Mesenchymal stem cell (in vitro differentiated cells and primary cell): Measurements from ENCODE around the gene TRAPPC2.

Experiments used
- DNase-seq: peaks from one replicate; pipeline ENCODE4 v3.0.0-alpha.2; 2013
- H2AFZ ChIP-seq: one replicate; pipeline ENCODE4 v1.6.1; 2013; ENCODE audit warnings: low read depth, mild to moderate bottlenecking, control low read depth, inconsistent platforms, low read length, moderate library complexity
- H2AK5ac ChIP-seq: 2 replicates; pipeline ENCODE4 v1.6.1; 2013; ENCODE audit warnings: low read length, moderate library complexity, mild to moderate bottlenecking, inconsistent platforms; ENCODE audit not compliant: severe bottlenecking
- H2BK120ac ChIP-seq: one replicate; pipeline ENCODE4 v1.6.1; 2013; ENCODE audit warnings: low read depth, mild to moderate bottlenecking, inconsistent platforms, low read length, moderate library complexity
- H2BK12ac ChIP-seq, 2 experiments: one replicate each; pipeline ENCODE4 v1.6.1; 2013; ENCODE audit warnings: inconsistent platforms in 2 of 2, low read length in 2 of 2, mild to moderate bottlenecking in 2 of 2, moderate library complexity in 2 of 2, control low read depth in 1 of 2
- H2BK15ac ChIP-seq: one replicate; pipeline ENCODE4 v1.6.1; 2013; ENCODE audit warnings: mild to moderate bottlenecking, low read depth, inconsistent platforms; ENCODE audit not compliant: poor library complexity, severe bottlenecking
- H2BK5ac ChIP-seq: 2 replicates; pipeline ENCODE4 v1.6.1; 2013; ENCODE audit warnings: low read depth, mild to moderate bottlenecking, low read length, control low read depth, inconsistent platforms; ENCODE audit not compliant: poor library complexity, severe bottlenecking
- H3K14ac ChIP-seq, 2 experiments: one replicate each; pipeline ENCODE4 v1.6.1; 2013; ENCODE audit warnings: inconsistent platforms in 2 of 2, low read length in 2 of 2, control low read depth in 1 of 2, mild to moderate bottlenecking in 1 of 2, moderate library complexity in 1 of 2
- H3K18ac ChIP-seq, 2 experiments: one replicate each; pipeline ENCODE4 v1.6.1; 2013; ENCODE audit warnings: inconsistent platforms in 2 of 2, low read length in 2 of 2, control low read depth in 1 of 2, low read depth in 1 of 2, mild to moderate bottlenecking in 1 of 2
- H3K23ac ChIP-seq, 2 experiments: one replicate each; pipeline ENCODE4 v1.6.1; 2013; ENCODE audit warnings: inconsistent platforms in 2 of 2, low read length in 2 of 2, mild to moderate bottlenecking in 2 of 2, moderate library complexity in 2 of 2, control low read depth in 1 of 2
- H3K27ac ChIP-seq: 2 replicates; pipeline ENCODE4 v1.5.1; 2013; ENCODE audit warnings: mild to moderate bottlenecking, moderate library complexity, low read length, control low read depth, inconsistent platforms; ENCODE audit not compliant: poor library complexity, severe bottlenecking
- H3K27me3 ChIP-seq, 2 experiments: 2 replicates each; pipeline versions ENCODE4 v1.6.1 to v1.7.0; 2013; ENCODE audit warnings: low read length in 2 of 2, mild to moderate bottlenecking in 2 of 2, moderate library complexity in 2 of 2, control low read depth in 1 of 2, inconsistent platforms in 1 of 2; ENCODE audit not compliant: control insufficient read depth in 1 of 2, insufficient read depth in 1 of 2
- H3K36me3 ChIP-seq, 2 experiments: 2 replicates each; pipeline versions ENCODE4 v1.6.1 to v1.7.0; 2013; ENCODE audit warnings: low read length in 2 of 2, control low read depth in 1 of 2, inconsistent platforms in 1 of 2, low read depth in 1 of 2, mild to moderate bottlenecking in 1 of 2; ENCODE audit not compliant: insufficient read depth in 2 of 2, control insufficient read depth in 1 of 2
- H3K4ac ChIP-seq, 2 experiments: one replicate each; pipeline ENCODE4 v1.6.1; 2013; ENCODE audit warnings: inconsistent platforms in 2 of 2, low read length in 2 of 2, mild to moderate bottlenecking in 2 of 2, moderate library complexity in 2 of 2, control low read depth in 1 of 2, low read depth in 1 of 2
- H3K4me1 ChIP-seq: 2 replicates; pipeline ENCODE4 v1.6.1; 2013; ENCODE audit warnings: low read depth, low read length, control low read depth; ENCODE audit not compliant: control insufficient read depth, insufficient read depth
- H3K4me2 ChIP-seq: 2 replicates; pipeline ENCODE4 v1.6.1; 2013; ENCODE audit warnings: low read length, mild to moderate bottlenecking, inconsistent platforms; ENCODE audit not compliant: poor library complexity, severe bottlenecking
- H3K4me3 ChIP-seq, 2 experiments: 2 replicates each; pipeline versions ENCODE4 v1.5.1 to v1.7.0; 2013; ENCODE audit warnings: low read length in 2 of 2, mild to moderate bottlenecking in 2 of 2, control low read depth in 1 of 2, low read depth in 1 of 2; ENCODE audit not compliant: insufficient read depth in 1 of 2
- H3K79me1 ChIP-seq: replicated peaks from 2 replicates; pipeline ENCODE4 v1.6.1; 2013; ENCODE audit warnings: mild to moderate bottlenecking, control low read depth, low read length, inconsistent platforms; ENCODE audit not compliant: poor library complexity, severe bottlenecking
- H3K9ac ChIP-seq: 2 replicates; pipeline ENCODE4 v1.7.0; 2013; ENCODE audit warnings: mild to moderate bottlenecking, low read length, moderate library complexity
- H3K9me3 ChIP-seq: 2 replicates; pipeline ENCODE4 v1.7.0; 2013; ENCODE audit warnings: mild to moderate bottlenecking, low read length; ENCODE audit not compliant: control insufficient read depth
- H4K8ac ChIP-seq: one replicate; pipeline ENCODE4 v1.6.1; 2013; ENCODE audit warnings: inconsistent platforms, mild to moderate bottlenecking, low read length, moderate library complexity
- H4K91ac ChIP-seq: one replicate; pipeline ENCODE4 v1.6.1; 2013; ENCODE audit warnings: mild to moderate bottlenecking, low read length, inconsistent platforms
- WGBS: methylation state at CpG from one replicate; pipeline ENCODE4 v1.1.7; 2013; ENCODE audit warnings: mixed read lengths; 5-methylcytosine and 5-hydroxymethylcytosine counted together

The TRAPPC2 gene

GRCh38 chrX:13689741-13690211, 44.6 kb downstream of the TRAPPC2 start:
- Histone ChIP-seq H3K23ac (no peak overlapping the region), H3K14ac (no peak overlapping the region), H3K27me3 (peaks cover 0 to 17% of the 10 kb centered on the region in 2 experiments), H3K18ac (peak overlapping the region in 1 of 2 experiments; percentile 66), H4K91ac (no peak overlapping the region), H3K4me3 (peak overlapping the region; percentile 80 to 97), H2AFZ (no peak overlapping the region), H3K79me1 (no peaks in the 10 kb centered on the region), H3K27ac (peak overlapping the region; percentile 50), H3K4ac (peak overlapping the region in 1 of 2 experiments; percentile 84), H2BK120ac (no peak overlapping the region), H3K4me1 (peaks cover 4% of the 10 kb centered on the region), H2AK5ac (no peak overlapping the region), H3K9ac (peak overlapping the region; percentile 100), H2BK15ac (no peak overlapping the region), H4K8ac (no peak overlapping the region), H2BK12ac (no peak overlapping the region), H3K9me3 (no peaks in the 10 kb centered on the region), H3K4me2 (peak overlapping the region; percentile 50), H2BK5ac (no peak overlapping the region), H3K36me3 (peaks cover 0 to 4% of the 10 kb centered on the region in 2 experiments)
- WGBS = 0% methylated on average over 12 of the region's 16 CpGs
- peak; percentile 47 for DNase-seq

DNA sequence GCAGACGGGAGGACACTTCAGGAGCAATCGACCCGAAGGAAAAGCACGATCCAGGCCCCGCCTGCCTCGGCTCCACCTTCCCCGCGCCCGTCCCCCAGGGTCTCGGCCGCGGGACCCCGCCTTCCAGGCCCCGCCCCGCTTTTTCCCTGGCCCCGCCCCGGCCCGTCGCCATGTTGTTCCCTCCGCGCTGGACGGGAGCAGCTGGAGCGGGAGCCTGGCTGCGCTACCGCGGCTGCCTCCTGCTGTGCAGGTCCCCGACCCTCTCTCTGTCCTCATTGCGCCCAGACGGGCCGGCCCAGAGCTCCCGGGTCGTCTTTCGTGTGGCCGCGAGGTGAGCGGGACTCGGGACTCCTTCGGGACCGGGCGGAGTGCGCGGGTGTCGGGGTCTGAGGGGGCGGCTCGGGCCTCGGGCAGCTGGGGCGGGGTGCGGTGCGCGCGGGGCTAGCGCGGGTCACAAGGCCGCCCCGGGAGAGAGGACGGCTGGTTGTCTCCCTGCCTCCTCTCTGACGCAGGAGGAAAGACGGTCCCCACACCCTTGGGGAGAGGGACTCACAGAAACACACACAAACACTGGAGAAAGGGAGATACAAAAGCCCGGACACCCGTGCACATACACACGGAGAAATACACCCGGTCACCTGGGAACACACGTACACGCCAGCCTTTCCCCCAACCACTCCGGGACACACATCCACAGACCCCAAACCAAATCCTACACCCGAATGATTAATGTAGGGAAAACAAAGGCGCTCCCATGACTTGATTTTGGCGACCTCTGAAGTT, 45.3 kb downstream of the TRAPPC2 start, which contains the start of gene RAB9A:
RAB9A (plus strand) TSS at position 171 of the 783 bp plus-strand sequence. CDS start 19,619 bp downstream, outside the sequence.
- Histone ChIP-seq H2BK5ac (peak within 1 kb of the TSS; percentile 44), H3K4me2 (peak within 1 kb of the TSS; percentile 50), H3K4me1 (peaks cover 4% of the 10 kb centered on the region), H3K79me1 (no peaks in the 10 kb centered on the region), H3K4ac (peak within 1 kb of the TSS in 1 of 2 experiments; percentile 84), H3K27ac (peak within 1 kb of the TSS; percentile 50), H2AK5ac (no peak within 1 kb of the TSS), H2BK15ac (peak within 1 kb of the TSS; percentile 98), H3K4me3 (peak within 1 kb of the TSS; percentile 80 to 97), H3K9me3 (no peaks in the 10 kb centered on the region), H2AFZ (peak within 1 kb of the TSS; percentile 63), H3K18ac (peak within 1 kb of the TSS; percentile 70 to 93), H3K27me3 (peaks cover 0 to 23% of the 10 kb centered on the region in 2 experiments), H3K9ac (peak within 1 kb of the TSS; percentile 100), H3K36me3 (peaks cover 0 to 4% of the 10 kb centered on the region in 2 experiments), H2BK120ac (peak within 1 kb of the TSS; percentile 34), H4K91ac (peak within 1 kb of the TSS; percentile 39), H2BK12ac (no peak within 1 kb of the TSS), H4K8ac (no peak within 1 kb of the TSS), H3K23ac (no peak within 1 kb of the TSS), H3K14ac (no peak within 1 kb of the TSS)
- under 1% methylated on average over 43 of the region's 68 CpGs for WGBS
- peak; percentile 79 for DNase-seq

GRCh38 chrX:13688384-13688957, 45.9 kb downstream of the TRAPPC2 start:
- Histone ChIP-seq H2BK15ac (no peak overlapping the region), H3K27ac (no peak overlapping the region), H2AK5ac (no peak overlapping the region), H3K4me2 (peak overlapping the region; percentile 29), H3K4ac (no peak overlapping the region), H4K91ac (no peak overlapping the region), H3K18ac (no peak overlapping the region), H3K4me3 (peak overlapping the region; percentile 80 to 97), H3K23ac (no peak overlapping the region), H3K36me3 (no peaks in the 10 kb centered on the region), H2AFZ (no peak overlapping the region), H3K9ac (peak overlapping the region; percentile 100), H2BK120ac (no peak overlapping the region), H3K4me1 (peaks cover 4% of the 10 kb centered on the region), H2BK12ac (no peak overlapping the region), H3K9me3 (no peaks in the 10 kb centered on the region), H4K8ac (no peak overlapping the region), H3K79me1 (no peaks in the 10 kb centered on the region), H2BK5ac (no peak overlapping the region), H3K14ac (no peak overlapping the region), H3K27me3 (peaks cover 0 to 29% of the 10 kb centered on the region in 2 experiments)
- DNase-seq = no peak
- WGBS = 7% methylated on average over 12 of the region's 13 CpGs

GRCh38 chrX:13687203-13687602, 47.2 kb downstream of the TRAPPC2 start:
- no peaks in the 10 kb centered on the region for H3K79me1 ChIP-seq
- H3K4me3 ChIP-seq = no peak overlapping the region
- no peak overlapping the region for H2BK15ac ChIP-seq
- H4K91ac ChIP-seq = no peak overlapping the region
- H3K18ac ChIP-seq = no peak overlapping the region
- H3K14ac ChIP-seq = no peak overlapping the region
- no peak overlapping the region for H3K4ac ChIP-seq
- peaks cover 0 to 22% of the 10 kb centered on the region in 2 experiments for H3K27me3 ChIP-seq
- H2BK12ac ChIP-seq = no peak overlapping the region
- WGBS = no CpG with 5 or more reads among the region's 1 CpG
- no peak overlapping the region for H2AK5ac ChIP-seq
- H2AFZ ChIP-seq = no peak overlapping the region
- H2BK120ac ChIP-seq = no peak overlapping the region
- no peaks in the 10 kb centered on the region for H3K36me3 ChIP-seq
- no peak overlapping the region for H3K9ac ChIP-seq
- no peaks in the 10 kb centered on the region for H3K9me3 ChIP-seq
- no peak overlapping the region for H3K27ac ChIP-seq
- H3K23ac ChIP-seq = no peak overlapping the region
- H3K4me2 ChIP-seq = no peak overlapping the region
- no peak for DNase-seq
- no peak overlapping the region for H2BK5ac ChIP-seq
- no peak overlapping the region for H4K8ac ChIP-seq
- H3K4me1 ChIP-seq = peaks cover 2% of the 10 kb centered on the region
